H1 (cell line): ENCODE measurements around the gene AIMP1. TPM values are rescaled to one million over a fixed set of nuclear protein-coding genes. Genes with fewer than 3 reads are reported as not detected.

ENCODE experiments used
- CEBPB ChIP-seq: IDR thresholded peaks from 2 replicates; pipeline ENCODE4 v1.6.1; 2012; ENCODE audit warnings: low read depth, low read length
- EGR1 ChIP-seq: IDR thresholded peaks from 2 replicates; pipeline ENCODE4 v1.6.1; 2011; ENCODE audit warnings: low read depth, low read length, borderline replicate concordance
- RNF2 ChIP-seq: fragments of 200-900, 300-1000 bp; sonication (generic); IDR thresholded peaks from 2 replicates; pipeline ENCODE4 v1.7.1; 2016; ENCODE audit warnings: borderline replicate concordance, low read depth, mild to moderate bottlenecking, antibody characterized with exemption, low read length; ENCODE audit not compliant: poor library complexity, severe bottlenecking; ENCODE audit errors: missing control alignments
- SIRT6 ChIP-seq: IDR thresholded peaks from one replicate; pipeline ENCODE4 v1.7.1; 2012; ENCODE audit warnings: low read length, inconsistent platforms
- ZNF274 ChIP-seq: IDR thresholded peaks from 2 replicates; pipeline ENCODE4 v1.7.0; 2012; ENCODE audit warnings: low read length, borderline replicate concordance; ENCODE audit errors: extremely low read depth
- polyA plus RNA-seq, 7 experiments: library from polyadenylated mRNA; depleted of rRNA in 3 of 7; stranded (reverse) in 5 of 7; unstranded in 2 of 7; fragments of >200 nt in 5 of 7; fragments of 200-250 nt in 2 of 7; gene quantifications; 1 replicate in 5 of 7; 2 replicates in 1 of 7; 4 replicates in 1 of 7; pipeline versions ENCODE4 v1.2.1 to v1.2.3, GENCODE V29; 2011 to 2013; ENCODE audit warnings: missing spikeins in 2 of 7, mixed read lengths in 2 of 7
- total RNA-seq: library from RNA; stranded (reverse); fragmentation: NEBNext Ultra II Directional; extraction: Animal tissue kit (Norgen Biotek cat#: 25700); gene quantifications from 2 replicates; pipeline ENCODE4 v1.2.1, GENCODE V29; 2021
- TF ChIP-seq, protein P1 (sequence below): IDR thresholded peaks from 2 replicates; pipeline ENCODE4 v1.6.1; 2011; ENCODE audit warnings: low read length, improper control_type of control experiment

Gene AIMP1
- total and polyA plus RNA-seq, 2 of the 8 experiments (the other 6 are each of a cell fraction or from before 2014, with no cell fraction given) = 7.9 to 54.6 TPM

GRCh38 chr4:106316773-106317409 is 541 bp downstream of the AIMP1 start (continued):
- TF ChIP-seq, protein P1, sequence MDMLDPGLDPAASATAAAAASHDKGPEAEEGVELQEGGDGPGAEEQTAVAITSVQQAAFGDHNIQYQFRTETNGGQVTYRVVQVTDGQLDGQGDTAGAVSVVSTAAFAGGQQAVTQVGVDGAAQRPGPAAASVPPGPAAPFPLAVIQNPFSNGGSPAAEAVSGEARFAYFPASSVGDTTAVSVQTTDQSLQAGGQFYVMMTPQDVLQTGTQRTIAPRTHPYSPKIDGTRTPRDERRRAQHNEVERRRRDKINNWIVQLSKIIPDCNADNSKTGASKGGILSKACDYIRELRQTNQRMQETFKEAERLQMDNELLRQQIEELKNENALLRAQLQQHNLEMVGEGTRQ = no peak
- TF ChIP-seq CEBPB = no peak
- TF ChIP-seq RNF2 = no peak
- no peak for TF ChIP-seq ZNF274
- TF ChIP-seq EGR1 = no peak
- TF ChIP-seq SIRT6 = no peak
